Hepatocyte (in vitro differentiated cells): Measurements from ENCODE around the gene C14orf119. TPM values are rescaled to one million over a fixed set of nuclear protein-coding genes. Genes with fewer than 3 reads are reported as not detected.

Source experiments
- DNase-seq: peaks from one replicate; pipeline ENCODE4 v3.0.0-alpha.2; 2016; ENCODE audit warnings: low spot score
- H2AFZ ChIP-seq: fragments of 200-600 bp; sonication (generic); 2 replicates; pipeline ENCODE4 v1.6.0; 2016; ENCODE audit warnings: antibody characterized with exemption, mild to moderate bottlenecking
- H3K27ac ChIP-seq: fragments of 200-600 bp; sonication (generic); 2 replicates; pipeline ENCODE4 v1.5.1; 2016; ENCODE audit warnings: mild to moderate bottlenecking
- H3K27me3 ChIP-seq: fragments of 200-600 bp; sonication (generic); 2 replicates; pipeline ENCODE4 v1.6.1; 2016
- H3K36me3 ChIP-seq: fragments of 200-600 bp; sonication (generic); replicated peaks from 2 replicates; pipeline ENCODE4 v1.5.1; 2016; ENCODE audit warnings: low read depth; ENCODE audit not compliant: insufficient read depth
- H3K4me1 ChIP-seq: fragments of 200-600 bp; sonication (generic); 2 replicates; pipeline ENCODE4 v1.5.1; 2016; ENCODE audit warnings: mild to moderate bottlenecking, moderate library complexity; ENCODE audit not compliant: insufficient read depth
- H3K4me2 ChIP-seq: fragments of 200-600 bp; sonication (generic); 2 replicates; pipeline ENCODE4 v1.6.0; 2016
- H3K4me3 ChIP-seq: fragments of 200-600 bp; sonication (generic); 2 replicates; pipeline ENCODE4 v1.5.1; 2016; ENCODE audit warnings: mild to moderate bottlenecking
- H3K79me2 ChIP-seq: fragments of 200-600 bp; sonication (generic); 2 replicates; pipeline ENCODE4 v1.6.0; 2017; ENCODE audit warnings: mild to moderate bottlenecking
- H3K9me2 ChIP-seq: fragments of 200-600 bp; sonication (generic); replicated peaks from 2 replicates; pipeline ENCODE4 v1.6.0; 2017; ENCODE audit warnings: mild to moderate bottlenecking; ENCODE audit not compliant: insufficient read depth
- H3K9me3 ChIP-seq: fragments of 200-600 bp; sonication (generic); 2 replicates; pipeline ENCODE4 v1.5.1; 2016; ENCODE audit warnings: low read depth, mild to moderate bottlenecking
- H4K20me1 ChIP-seq: fragments of 200-600 bp; sonication (generic); 2 replicates; pipeline ENCODE4 v1.6.0; 2016; ENCODE audit warnings: mild to moderate bottlenecking; ENCODE audit not compliant: insufficient read depth, poor library complexity, severe bottlenecking
- CTCF ChIP-seq: fragments of 200-600 bp; sonication (generic); IDR thresholded peaks from 2 replicates; pipeline ENCODE4 v1.5.1; 2016; ENCODE audit warnings: antibody characterized with exemption, mild to moderate bottlenecking; ENCODE audit not compliant: poor library complexity
- EZH2 ChIP-seq: fragments of 200-600 bp; sonication (generic); IDR thresholded peaks from 2 replicates; pipeline ENCODE4 v1.6.1; 2016; ENCODE audit warnings: antibody characterized with exemption, mild to moderate bottlenecking, borderline replicate concordance
- EZH2phosphoT487 ChIP-seq: fragments of 200-600 bp; sonication (generic); IDR thresholded peaks from one replicate; pipeline ENCODE4 v1.6.1; 2018; ENCODE audit warnings: antibody characterized with exemption, mild to moderate bottlenecking, low read depth, moderate library complexity; ENCODE audit not compliant: unreplicated experiment, severe bottlenecking
- WGBS: methylation state at CpG from one replicate; pipeline ENCODE4 v1.1.6; 2016; ENCODE audit warnings: low lambda C conversion rate; ENCODE audit errors: missing lambda C conversion rate; 5-methylcytosine and 5-hydroxymethylcytosine counted together
- polyA plus RNA-seq: library from polyadenylated mRNA; unstranded; fragments of >200 nt; fragmentation: Nextera tagmentation; extraction: Ambion mirVana; gene quantifications from 2 replicates; pipeline ENCODE4 v1.2.1, GENCODE V29; 2016
- total RNA-seq: library from RNA; depleted of rRNA; stranded (reverse); fragments of >200 nt; gene quantifications from 2 replicates; pipeline ENCODE4 v1.2.3, GENCODE V29; 2014

The C14orf119 gene
- total and polyA plus RNA-seq, 2 experiments from 2014 or later: 47.7 to 146 TPM

- 93% methylated on average over 10 of the region's 10 CpGs for WGBS
- H3K4me3 ChIP-seq: no peak overlapping the region
- no peaks in the 10 kb centered on the region for H3K9me3 ChIP-seq
- H3K36me3 ChIP-seq: no peaks in the 10 kb centered on the region
- no peaks in the 10 kb centered on the region for H3K9me2 ChIP-seq
- DNase-seq: no peak
- TF ChIP-seq CTCF (no peak), EZH2phosphoT487 (no peak), EZH2 (no peak)
- peaks cover 11% of the 10 kb centered on the region for H3K4me1 ChIP-seq
- H3K79me2 ChIP-seq: peaks cover 35% of the 10 kb centered on the region
- H3K27ac ChIP-seq: no peak overlapping the region
- H2AFZ ChIP-seq: no peak overlapping the region
- H3K27me3 ChIP-seq: no peaks in the 10 kb centered on the region
- peaks cover 6% of the 10 kb centered on the region for H4K20me1 ChIP-seq
- H3K4me2 ChIP-seq: no peak overlapping the region
Observed at GRCh38 chr14:23099212-23099861, 4.0 kb downstream of the C14orf119 start.

DNA sequence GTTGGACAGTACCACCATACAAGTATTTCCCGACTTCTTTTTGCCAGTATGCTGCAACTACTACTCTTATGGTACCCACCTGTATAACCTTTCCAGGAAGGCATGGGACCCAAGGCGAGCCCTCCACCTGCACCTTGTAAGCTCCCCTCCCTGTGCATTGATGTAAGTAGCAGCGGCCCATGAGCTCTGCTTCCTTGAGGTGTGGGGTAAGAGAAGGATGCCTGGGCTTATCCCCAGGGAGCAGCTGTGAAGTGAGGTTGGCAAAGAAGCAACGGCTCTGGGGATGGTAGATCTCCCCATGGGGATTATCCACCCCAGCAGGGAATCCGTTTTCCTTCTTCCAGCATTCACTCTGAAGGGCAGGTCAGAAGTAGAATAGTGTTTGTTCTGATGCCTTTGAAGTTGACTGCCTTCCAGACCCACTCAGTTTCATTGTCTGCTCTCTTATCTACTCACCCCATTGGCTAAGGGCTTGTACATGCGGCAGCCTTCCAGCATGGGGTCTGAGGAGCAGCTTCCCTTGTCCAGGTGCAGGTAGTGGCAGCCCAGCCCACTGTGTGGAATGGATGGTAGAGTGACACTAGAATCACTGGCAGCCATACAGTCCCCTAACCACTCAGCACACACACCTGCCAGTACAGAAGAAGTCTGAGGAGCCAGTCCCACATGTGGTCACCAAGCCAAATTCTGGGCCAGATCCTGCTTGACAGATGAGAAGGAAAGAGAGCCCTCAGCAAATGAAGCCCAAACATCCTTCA lies 6.1 kb downstream of the C14orf119 start:
- TF ChIP-seq EZH2phosphoT487 (no peak), EZH2 (no peak), CTCF (no peak)
- DNase-seq: no peak
- Histone ChIP-seq H3K9me2 (no peaks in the 10 kb centered on the region), H3K4me2 (no peak overlapping the region), H4K20me1 (peaks cover 5% of the 10 kb centered on the region), H3K4me3 (no peak overlapping the region), H3K79me2 (peaks cover 29% of the 10 kb centered on the region), H3K9me3 (no peaks in the 10 kb centered on the region), H2AFZ (no peak overlapping the region), H3K27me3 (no peaks in the 10 kb centered on the region), H3K36me3 (no peaks in the 10 kb centered on the region), H3K4me1 (peaks cover 11% of the 10 kb centered on the region), H3K27ac (no peak overlapping the region)
- WGBS: 67% methylated on average over 6 of the region's 6 CpGs

- H3K27ac ChIP-seq: no peak overlapping the region
- no peak for TF ChIP-seq EZH2
- TF ChIP-seq EZH2phosphoT487: no peak
- no peak for TF ChIP-seq CTCF
- DNase-seq: no peak
- H3K36me3 ChIP-seq: no peaks in the 10 kb centered on the region
- 94% methylated on average over 10 of the region's 10 CpGs for WGBS
- no peak overlapping the region for H3K4me2 ChIP-seq
- peaks cover 22% of the 10 kb centered on the region for H3K79me2 ChIP-seq
- H3K27me3 ChIP-seq: no peaks in the 10 kb centered on the region
- H3K4me3 ChIP-seq: no peak overlapping the region
- peaks cover 4% of the 10 kb centered on the region for H3K4me1 ChIP-seq
- H4K20me1 ChIP-seq: peaks cover 5% of the 10 kb centered on the region
- no peaks in the 10 kb centered on the region for H3K9me2 ChIP-seq
- H2AFZ ChIP-seq: no peak overlapping the region
- H3K9me3 ChIP-seq: no peaks in the 10 kb centered on the region
Observed at GRCh38 chr14:23101986-23102625, 6.8 kb downstream of the C14orf119 start.
